CD4-positive, alpha-beta T cell treated with Interleukin-17A for 1 hour (primary cell): ENCODE results near the gene POLR2L.

Source experiments
- DNase-seq: peaks from one replicate; pipeline ENCODE4 v3.0.0-alpha.2; 2020

The POLR2L gene

GRCh38 chr11:808427-809286, 33.7 kb downstream of the POLR2L start:
- peak; percentile 68 for DNase-seq

- no peak for DNase-seq
These were observed 37.7 kb downstream of the POLR2L start for GRCh38 chr11:804599-804964.

GRCh38 chr11:803770-804598, 38.3 kb downstream of the POLR2L start:
- DNase-seq: no peak

- no peak for DNase-seq
These were observed 38.9 kb downstream of the POLR2L start for GRCh38 chr11:803467-803742.

- no peak for DNase-seq
These were observed 39.4 kb downstream of the POLR2L start for GRCh38 chr11:802693-803466.

- DNase-seq: no peak
These were observed 40.2 kb downstream of the POLR2L start for GRCh38 chr11:802018-802617.

- DNase-seq: no peak
These were observed 41.1 kb downstream of the POLR2L start for GRCh38 chr11:801097-801780.

GRCh38 chr11:800473-800872, 41.9 kb downstream of the POLR2L start:
- no peak for DNase-seq

- no peak for DNase-seq
These were observed 42.5 kb downstream of the POLR2L start for GRCh38 chr11:799641-800316.

GRCh38 chr11:798093-798713, 44.1 kb downstream of the POLR2L start, which contains the start of gene SLC25A22:
SLC25A22 (minus strand) TSS chr11:798281; CDS start chr11:795006, 3,275 bp downstream.
- peak; percentile 83 for DNase-seq

- peak; percentile 90 for DNase-seq
These were observed 44.8 kb downstream of the POLR2L start for GRCh38 chr11:797296-798092.

GRCh38 chr11:796565-797295, 45.6 kb downstream of the POLR2L start:
- no peak for DNase-seq

GRCh38 chr11:795634-796564, 46.4 kb downstream of the POLR2L start:
- peak; percentile 85 for DNase-seq

GRCh38 chr11:794766-795633, 47.3 kb downstream of the POLR2L start:
- DNase-seq: no peak

- DNase-seq: no peak
These were observed 48.1 kb downstream of the POLR2L start for GRCh38 chr11:794013-794765.

- DNase-seq: no peak
These were observed 48.8 kb downstream of the POLR2L start for GRCh38 chr11:793556-793955.

GRCh38 chr11:792873-793272, 49.5 kb downstream of the POLR2L start:
- DNase-seq: no peak
